Vagina (tissue), 2 donors: ENCODE data around the gene PDE3A. TPM values are rescaled to one million over a fixed set of nuclear protein-coding genes. Genes with fewer than 3 reads are reported as not detected.
"Not testable (repeated sequence)": the region's sequence is repeated elsewhere in the genome, so short reads cannot be mapped to it uniquely, and the experiment has no call there.

Experiments used
- DNase-seq, 2 donors: peaks; one replicate each; pipeline ENCODE4 v3.0.0-alpha.2; 2017; ENCODE audit errors: extremely low spot score in 2 of 2
- H3K27ac ChIP-seq: fragments of 200-600 bp; sonication (generic); one replicate; pipeline ENCODE4 v1.5.1; 2019
- H3K27me3 ChIP-seq: fragments of 200-600 bp; sonication (generic); one replicate; pipeline ENCODE4 v1.5.1; 2019
- H3K36me3 ChIP-seq, 2 donors: fragments of 200-600 bp; sonication (generic); one replicate each; pipeline ENCODE4 v1.5.1; 2017 to 2019
- H3K4me1 ChIP-seq: fragments of 200-600 bp; sonication (generic); one replicate; pipeline ENCODE4 v1.5.1; 2019
- H3K4me3 ChIP-seq, 2 donors: fragments of 200-600 bp; sonication (generic); 1 replicate in 1 of 2; 2 replicates in 1 of 2; pipeline ENCODE4 v1.5.1; 2016 to 2019
- H3K9me3 ChIP-seq: fragments of 200-600 bp; sonication (generic); one replicate; pipeline ENCODE4 v1.5.1; 2019
- POLR2A ChIP-seq, 2 donors: fragments of 450-650 bp; IDR thresholded peaks; one replicate each; pipeline ENCODE4 v1.6.1; 2017; ENCODE audit warnings: antibody characterized with exemption in 2 of 2, mild to moderate bottlenecking in 2 of 2, moderate library complexity in 2 of 2
- POLR2AphosphoS5 ChIP-seq, 2 donors: sonication (generic); formaldehyde crosslinking; IDR thresholded peaks; one replicate each; pipeline ENCODE4 v1.9.0; 2017; ENCODE audit warnings: antibody characterized with exemption in 2 of 2, mild to moderate bottlenecking in 2 of 2, low read depth in 1 of 2; ENCODE audit not compliant: insufficient read depth in 1 of 2
- intact Hi-C: fragments of 100-400 bp; cut with DNase I; formaldehyde crosslinking; loops from one replicate; pipeline ENCODE4 v1.15.1; 2023
- total RNA-seq: library from RNA; depleted of rRNA; stranded (reverse); fragments of >200 nt; gene quantifications from one replicate; pipeline ENCODE4 v1.2.3, GENCODE V29; 2016
- TF ChIP-seq, protein P1 (sequence below), 3 experiments: fragments of 450-650 bp in 2 of 3; fragments of 200-600 bp in 1 of 3; sonication (generic) in 1 of 3; IDR thresholded peaks; one replicate each; pipeline ENCODE4 v1.5.1; 2017 to 2019; ENCODE audit warnings: antibody characterized with exemption in 3 of 3, mild to moderate bottlenecking in 2 of 3, moderate library complexity in 2 of 3

Gene PDE3A
- total RNA-seq: 9.6 TPM

DNA sequence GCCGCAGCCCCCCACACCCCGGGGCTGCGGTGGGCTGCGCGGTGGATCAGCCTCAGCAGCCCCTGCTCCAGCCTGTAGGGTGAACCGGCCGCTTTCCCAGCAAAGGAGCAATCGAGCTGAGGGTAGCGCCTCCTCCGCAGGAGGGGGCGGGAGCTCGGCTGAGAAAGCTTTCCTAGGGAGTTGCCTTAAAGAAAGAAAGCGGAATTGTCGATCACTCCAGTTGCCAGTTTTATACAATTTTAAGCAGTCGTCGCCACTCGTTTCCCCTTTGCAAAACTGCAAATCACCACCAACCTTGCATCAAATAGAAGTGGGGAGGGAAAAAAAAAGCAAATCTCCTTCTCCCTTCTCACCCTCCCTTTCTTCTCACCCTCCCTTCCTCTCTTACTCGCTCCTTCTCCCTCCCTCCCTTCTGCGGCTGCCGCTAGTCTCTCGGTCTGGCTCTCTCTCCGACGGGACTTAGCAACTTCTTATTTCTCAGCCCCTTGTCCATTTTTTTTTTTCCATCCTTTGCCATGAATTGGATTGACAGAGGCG lies at the start of gene PDE3A:
PDE3A (plus strand) TSS at position 424 of the 537 bp plus-strand sequence. CDS start 748 bp downstream, outside the sequence.
- intact Hi-C loops: no loop called here
- H3K27ac ChIP-seq: peak within 1 kb of the TSS; percentile 85
- H3K4me1 ChIP-seq: peaks cover 6% of the 10 kb centered on the region
- no peaks in the 10 kb centered on the region for H3K9me3 ChIP-seq
- H3K27me3 ChIP-seq: no peaks in the 10 kb centered on the region
- peak in 1 of 2 donors; percentile 88 for DNase-seq
- H3K4me3 ChIP-seq: peak within 1 kb of the TSS; percentile 60
- no peaks in the 10 kb centered on the region for H3K36me3 ChIP-seq
- TF ChIP-seq, protein P1, sequence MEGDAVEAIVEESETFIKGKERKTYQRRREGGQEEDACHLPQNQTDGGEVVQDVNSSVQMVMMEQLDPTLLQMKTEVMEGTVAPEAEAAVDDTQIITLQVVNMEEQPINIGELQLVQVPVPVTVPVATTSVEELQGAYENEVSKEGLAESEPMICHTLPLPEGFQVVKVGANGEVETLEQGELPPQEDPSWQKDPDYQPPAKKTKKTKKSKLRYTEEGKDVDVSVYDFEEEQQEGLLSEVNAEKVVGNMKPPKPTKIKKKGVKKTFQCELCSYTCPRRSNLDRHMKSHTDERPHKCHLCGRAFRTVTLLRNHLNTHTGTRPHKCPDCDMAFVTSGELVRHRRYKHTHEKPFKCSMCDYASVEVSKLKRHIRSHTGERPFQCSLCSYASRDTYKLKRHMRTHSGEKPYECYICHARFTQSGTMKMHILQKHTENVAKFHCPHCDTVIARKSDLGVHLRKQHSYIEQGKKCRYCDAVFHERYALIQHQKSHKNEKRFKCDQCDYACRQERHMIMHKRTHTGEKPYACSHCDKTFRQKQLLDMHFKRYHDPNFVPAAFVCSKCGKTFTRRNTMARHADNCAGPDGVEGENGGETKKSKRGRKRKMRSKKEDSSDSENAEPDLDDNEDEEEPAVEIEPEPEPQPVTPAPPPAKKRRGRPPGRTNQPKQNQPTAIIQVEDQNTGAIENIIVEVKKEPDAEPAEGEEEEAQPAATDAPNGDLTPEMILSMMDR (IDR thresholded peaks at IDR 0.05): no peak
- TF ChIP-seq POLR2AphosphoS5 (IDR thresholded peaks at IDR 0.05; ENCODE audit: insufficient read depth in 1 of 2, low read depth in 1 of 2): peak in 1 of 2 donors; percentile 20

DNA sequence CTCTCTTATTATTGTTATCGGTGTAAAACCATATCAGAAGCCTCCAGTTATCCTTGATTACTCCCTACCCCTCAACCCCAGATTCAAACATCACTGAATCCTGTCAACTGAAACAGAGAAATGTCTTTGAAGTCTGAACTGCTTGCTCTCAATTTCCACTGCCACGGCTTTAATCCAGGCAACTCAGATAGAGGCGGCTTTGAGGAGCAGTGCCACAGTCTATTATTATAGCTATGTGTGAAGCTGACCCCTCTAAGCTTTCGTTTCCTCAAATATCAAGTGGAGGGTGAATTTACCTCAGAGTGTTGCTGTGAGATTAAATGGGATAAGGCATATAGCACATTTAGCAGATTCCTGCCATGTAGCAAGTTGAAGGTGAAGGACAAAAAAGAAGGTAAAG lies 49.0 kb upstream of the PDE3A start:
- H3K4me1 ChIP-seq: no peaks in the 10 kb centered on the region
- intact Hi-C loops: no loop called here
- no peak for DNase-seq
- TF ChIP-seq POLR2AphosphoS5 (IDR thresholded peaks at IDR 0.05; ENCODE audit: insufficient read depth in 1 of 2, low read depth in 1 of 2): no peak
- TF ChIP-seq, protein P1 (IDR thresholded peaks at IDR 0.05): no peak
- TF ChIP-seq POLR2A (IDR thresholded peaks at IDR 0.05): no peak
- H3K27ac ChIP-seq: no peak overlapping the region
- no peaks in the 10 kb centered on the region for H3K9me3 ChIP-seq
- no peaks in the 10 kb centered on the region for H3K27me3 ChIP-seq
- H3K4me3 ChIP-seq: no peak overlapping the region
- H3K36me3 ChIP-seq: no peaks in the 10 kb centered on the region

DNA sequence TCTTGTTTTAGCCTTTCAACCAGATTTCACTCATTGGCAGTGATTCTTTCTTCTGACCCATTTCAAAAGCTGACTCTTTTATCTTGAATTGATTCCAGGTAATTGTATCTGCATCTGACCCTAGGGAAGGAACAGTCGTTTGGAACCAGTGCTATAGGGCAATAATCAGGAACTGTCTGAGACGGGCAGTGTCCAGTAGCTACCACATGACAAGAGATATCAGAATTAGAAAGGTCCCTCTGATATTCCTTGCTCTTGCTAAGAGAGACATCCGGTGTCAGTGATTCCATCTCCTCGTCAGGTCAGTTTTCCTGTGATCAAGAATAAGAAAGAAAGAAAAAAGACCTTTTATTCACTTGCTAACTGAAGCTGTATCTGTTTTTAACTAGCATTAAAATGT lies 47.8 kb upstream of the PDE3A start:
- no peaks in the 10 kb centered on the region for H3K9me3 ChIP-seq
- no peaks in the 10 kb centered on the region for H3K27me3 ChIP-seq
- no peak overlapping the region for H3K4me3 ChIP-seq
- H3K4me1 ChIP-seq: no peaks in the 10 kb centered on the region
- H3K36me3 ChIP-seq: no peaks in the 10 kb centered on the region
- no peak overlapping the region for H3K27ac ChIP-seq
- DNase-seq: no peak
- intact Hi-C loops: no loop called here
- TF ChIP-seq, protein P1 (IDR thresholded peaks at IDR 0.05): no peak
- TF ChIP-seq POLR2A (IDR thresholded peaks at IDR 0.05) (no peak), POLR2AphosphoS5 (IDR thresholded peaks at IDR 0.05; ENCODE audit: insufficient read depth in 1 of 2, low read depth in 1 of 2) (no peak)

DNA sequence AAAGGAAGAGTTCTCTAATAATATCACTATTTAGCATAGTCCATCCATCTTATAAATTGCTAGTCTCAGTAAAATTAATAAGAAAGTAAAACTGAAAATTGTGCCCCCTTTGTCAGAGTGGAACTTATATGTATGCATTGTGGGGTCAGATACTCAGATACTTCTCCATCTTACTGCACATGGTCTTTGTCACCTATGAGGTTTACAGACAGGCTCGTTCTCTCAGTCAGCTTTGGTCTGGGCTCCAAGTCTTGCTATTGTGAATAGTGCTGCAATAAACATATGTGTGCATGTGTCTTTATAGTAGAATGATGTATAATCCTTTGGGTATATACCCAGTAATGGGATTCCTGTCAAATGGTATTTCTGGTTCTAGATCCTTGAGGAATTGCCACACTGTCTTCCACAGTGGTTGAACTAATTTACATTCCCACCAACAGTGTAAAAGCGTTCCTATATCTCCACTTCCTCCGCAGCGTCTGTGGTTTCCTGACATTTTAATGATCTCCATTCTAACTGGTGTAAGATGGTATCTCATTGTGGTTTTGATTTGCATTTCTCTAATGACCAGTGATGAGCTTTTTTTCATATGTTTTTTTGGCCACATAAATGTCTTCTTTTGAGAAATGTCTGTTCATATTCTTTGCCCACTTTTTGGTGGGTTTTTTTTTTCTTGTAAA lies 37.4 kb upstream of the PDE3A start:
- H3K27me3 ChIP-seq, intact Hi-C loops, DNase-seq, H3K4me1 ChIP-seq, H3K4me3 ChIP-seq, H3K36me3 ChIP-seq, H3K9me3 ChIP-seq, H3K27ac ChIP-seq: not testable (repeated sequence)

DNA sequence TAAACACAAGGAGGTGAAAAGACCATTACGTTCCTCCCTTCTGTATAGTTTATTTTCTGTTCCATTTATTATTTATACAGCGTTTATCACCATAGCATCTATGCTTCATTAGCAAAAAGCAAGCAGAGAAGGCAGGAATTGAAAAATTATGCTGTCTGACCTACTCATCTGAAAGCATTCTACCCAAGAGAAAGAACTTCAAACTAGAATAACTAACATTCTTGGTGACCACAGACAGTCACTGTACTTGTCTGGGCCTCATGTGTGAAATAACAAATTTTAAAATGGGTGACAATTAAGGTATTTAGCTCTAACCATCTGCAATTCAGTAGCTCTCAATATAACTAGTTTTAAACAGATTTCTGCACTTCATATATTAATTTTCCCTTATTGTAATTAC lies 29.3 kb upstream of the PDE3A start:
- H3K4me3 ChIP-seq: no peak overlapping the region
- H3K27me3 ChIP-seq: no peaks in the 10 kb centered on the region
- no peaks in the 10 kb centered on the region for H3K4me1 ChIP-seq
- TF ChIP-seq, protein P1 (IDR thresholded peaks at IDR 0.05): no peak
- TF ChIP-seq POLR2A (IDR thresholded peaks at IDR 0.05): no peak
- no peak for TF ChIP-seq POLR2AphosphoS5 (IDR thresholded peaks at IDR 0.05; ENCODE audit: insufficient read depth in 1 of 2, low read depth in 1 of 2)
- H3K27ac ChIP-seq: no peak overlapping the region
- H3K9me3 ChIP-seq: no peaks in the 10 kb centered on the region
- no peak for DNase-seq
- H3K36me3 ChIP-seq: no peaks in the 10 kb centered on the region
- intact Hi-C loops: no loop called here
